ENCODE data around the gene MGAT4C.

GRCh38 chr12:86174188-86174587 is 82.0 kb downstream of the MGAT4C start:
- TF ChIP-seq, protein P1, sequence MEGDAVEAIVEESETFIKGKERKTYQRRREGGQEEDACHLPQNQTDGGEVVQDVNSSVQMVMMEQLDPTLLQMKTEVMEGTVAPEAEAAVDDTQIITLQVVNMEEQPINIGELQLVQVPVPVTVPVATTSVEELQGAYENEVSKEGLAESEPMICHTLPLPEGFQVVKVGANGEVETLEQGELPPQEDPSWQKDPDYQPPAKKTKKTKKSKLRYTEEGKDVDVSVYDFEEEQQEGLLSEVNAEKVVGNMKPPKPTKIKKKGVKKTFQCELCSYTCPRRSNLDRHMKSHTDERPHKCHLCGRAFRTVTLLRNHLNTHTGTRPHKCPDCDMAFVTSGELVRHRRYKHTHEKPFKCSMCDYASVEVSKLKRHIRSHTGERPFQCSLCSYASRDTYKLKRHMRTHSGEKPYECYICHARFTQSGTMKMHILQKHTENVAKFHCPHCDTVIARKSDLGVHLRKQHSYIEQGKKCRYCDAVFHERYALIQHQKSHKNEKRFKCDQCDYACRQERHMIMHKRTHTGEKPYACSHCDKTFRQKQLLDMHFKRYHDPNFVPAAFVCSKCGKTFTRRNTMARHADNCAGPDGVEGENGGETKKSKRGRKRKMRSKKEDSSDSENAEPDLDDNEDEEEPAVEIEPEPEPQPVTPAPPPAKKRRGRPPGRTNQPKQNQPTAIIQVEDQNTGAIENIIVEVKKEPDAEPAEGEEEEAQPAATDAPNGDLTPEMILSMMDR (IDR thresholded peaks at IDR 0.05) = no peak
- TF ChIP-seq POLR2A (IDR thresholded peaks at IDR 0.05) = no peak
